OCI-LY3 (cell line): ENCODE measurements around the gene SMAD3.

Experiments
- H2AFZ ChIP-seq: fragments of 200-600, 300-600 bp; shearing (Covaris generic); 2 replicates; pipeline ENCODE4 v1.6.0; 2014; ENCODE audit warnings: antibody characterized with exemption, low read depth, low read length
- H3K27ac ChIP-seq: fragments of 200-600, 300-600 bp; sonication (generic); 2 replicates; pipeline ENCODE4 v1.5.1; 2014; ENCODE audit warnings: mild to moderate bottlenecking, low read length, moderate library complexity, mixed read lengths
- H3K27me3 ChIP-seq: fragments of 200-600, 300-600 bp; sonication (generic); 2 replicates; pipeline ENCODE4 v1.6.1; 2014; ENCODE audit warnings: low read depth, low read length, mixed read lengths
- H3K36me3 ChIP-seq: fragments of 200-600, 300-600 bp; sonication (generic); replicated peaks from 2 replicates; pipeline ENCODE3; 2014; ENCODE audit warnings: low read depth, low read length, mixed read lengths
- H3K4me1 ChIP-seq: fragments of 300-600, 200-600 bp; sonication (generic); 2 replicates; pipeline ENCODE4 v1.6.1; 2014; ENCODE audit warnings: low read length, mixed read lengths
- H3K4me2 ChIP-seq: fragments of 200-600, 300-600 bp; sonication (generic); 2 replicates; pipeline ENCODE4 v1.6.1; 2014; ENCODE audit warnings: low read length, mixed read lengths
- H3K4me3 ChIP-seq: fragments of 300-600, 200-600 bp; sonication (generic); 2 replicates; pipeline ENCODE4 v1.5.1; 2014; ENCODE audit warnings: antibody characterized with exemption, mild to moderate bottlenecking, low read length, moderate library complexity
- H3K79me2 ChIP-seq: fragments of 300-600, 200-600 bp; shearing (Covaris generic); 2 replicates; pipeline ENCODE4 v1.6.1; 2014; ENCODE audit warnings: mild to moderate bottlenecking, low read length, mixed read lengths
- H3K9ac ChIP-seq: fragments of 300-600, 200-600 bp; shearing (Covaris generic); 2 replicates; pipeline ENCODE4 v1.6.0; 2014; ENCODE audit warnings: mild to moderate bottlenecking, low read length, moderate library complexity
- H3K9me3 ChIP-seq: fragments of 200-600, 300-600 bp; shearing (Covaris generic); 2 replicates; pipeline ENCODE4 v1.6.1; 2014; ENCODE audit warnings: low read length, mixed read lengths; ENCODE audit not compliant: insufficient read depth
- H4K20me1 ChIP-seq: fragments of 200-600, 300-600 bp; sonication (generic); 2 replicates; pipeline ENCODE4 v1.6.1; 2016; ENCODE audit warnings: low read length, mixed read lengths; ENCODE audit not compliant: insufficient read depth
- CTCF ChIP-seq: fragments of 200-600, 300-600 bp; sonication (generic); IDR thresholded peaks from 2 replicates; pipeline ENCODE4 v1.5.1; 2014; ENCODE audit warnings: antibody characterized with exemption, low read length, low read depth
- EZH2phosphoT487 ChIP-seq: fragments of 200-600 bp; shearing (Covaris generic); IDR thresholded peaks from 2 replicates; pipeline ENCODE4 v1.6.1; 2018; ENCODE audit warnings: antibody characterized with exemption, mixed run types, low read depth

Gene SMAD3

GRCh38 chr15:67062369-67062985, 2.9 kb upstream of the SMAD3 start:
- no peaks in the 10 kb centered on the region for H3K9me3 ChIP-seq
- H3K9ac ChIP-seq: no peak overlapping the region
- H2AFZ ChIP-seq: no peak overlapping the region
- no peak overlapping the region for H3K4me2 ChIP-seq
- peaks cover 49% of the 10 kb centered on the region for H3K27me3 ChIP-seq
- peaks cover 14% of the 10 kb centered on the region for H3K79me2 ChIP-seq
- no peak overlapping the region for H3K4me3 ChIP-seq
- no peak for TF ChIP-seq EZH2phosphoT487
- TF ChIP-seq CTCF: no peak
- H3K4me1 ChIP-seq: peaks cover 17% of the 10 kb centered on the region
- no peaks in the 10 kb centered on the region for H3K36me3 ChIP-seq
- H4K20me1 ChIP-seq: peaks cover 6% of the 10 kb centered on the region
- no peak overlapping the region for H3K27ac ChIP-seq

DNA sequence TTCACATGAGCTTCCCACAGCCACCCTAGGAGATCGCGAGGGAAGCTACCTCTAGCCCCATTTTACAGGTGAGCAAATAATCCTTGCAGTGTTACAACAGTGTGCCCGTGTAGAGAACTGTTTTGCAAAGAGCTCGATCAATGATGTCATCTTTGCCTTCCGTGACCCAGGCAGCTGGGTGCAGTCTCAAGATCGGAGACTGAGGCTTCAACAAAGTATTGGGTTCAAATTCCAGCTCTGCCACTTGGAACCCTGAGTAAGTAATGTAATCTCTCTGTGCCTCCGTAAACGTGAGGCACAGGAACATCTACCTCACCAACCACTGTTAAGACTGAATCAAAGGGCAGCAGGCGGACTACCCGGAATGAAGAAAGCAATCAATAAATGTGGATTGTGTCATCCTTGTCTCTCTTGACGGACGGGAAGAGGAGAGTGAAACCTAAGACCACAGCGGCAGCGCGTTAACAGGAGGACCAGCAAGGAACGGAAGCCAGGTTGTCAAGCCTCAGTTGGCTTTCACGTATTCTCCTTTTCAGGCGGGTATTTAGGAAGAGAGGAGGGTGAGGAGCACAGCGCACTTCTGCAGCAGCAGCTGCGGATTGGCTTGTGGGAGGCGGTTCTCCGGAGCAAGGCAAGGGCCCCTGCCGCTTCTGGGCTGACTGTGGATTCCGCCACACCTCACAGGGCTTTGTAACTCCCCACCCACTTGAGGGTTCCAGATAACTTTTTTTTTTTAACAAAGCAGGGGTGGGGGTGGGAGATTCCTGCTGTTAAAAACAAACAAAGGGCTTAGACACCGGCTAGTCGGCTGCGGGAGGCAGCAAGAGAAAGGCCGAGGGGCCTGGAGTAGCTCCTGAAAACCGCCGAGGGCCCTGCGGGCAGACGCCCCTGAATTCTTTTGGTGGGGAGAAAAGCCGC, 1.5 kb upstream of the SMAD3 start:
- Histone ChIP-seq H3K4me3 (no peak overlapping the region), H3K27ac (no peak overlapping the region), H3K4me1 (peaks cover 26% of the 10 kb centered on the region)

GRCh38 chr15:67064607-67065530, 533 bp upstream of the SMAD3 start:
- Histone ChIP-seq H3K4me3 (peak overlapping the region; percentile 97), H3K4me2 (peak overlapping the region; percentile 100), H3K9ac (peak overlapping the region; percentile 96), H3K4me1 (peaks cover 26% of the 10 kb centered on the region), H4K20me1 (peaks cover 27% of the 10 kb centered on the region), H3K9me3 (no peaks in the 10 kb centered on the region), H3K27me3 (peaks cover 39% of the 10 kb centered on the region), H2AFZ (peak overlapping the region; percentile 78), H3K79me2 (peaks cover 34% of the 10 kb centered on the region), H3K27ac (peak overlapping the region; percentile 10; the same call in 1 of the 2 replicates), H3K36me3 (no peaks in the 10 kb centered on the region)
- peak; percentile 23; the same call in 1 of the 2 replicates for TF ChIP-seq CTCF
- no peak for TF ChIP-seq EZH2phosphoT487

More for the DNA sequence above, 1.5 kb upstream of the SMAD3 start:
- no peak for TF ChIP-seq EZH2phosphoT487
- TF ChIP-seq CTCF: no peak
- peaks cover 21% of the 10 kb centered on the region for H4K20me1 ChIP-seq
- H3K9ac ChIP-seq: no peak overlapping the region
- H3K27me3 ChIP-seq: peaks cover 47% of the 10 kb centered on the region
- no peaks in the 10 kb centered on the region for H3K36me3 ChIP-seq
- H2AFZ ChIP-seq: no peak overlapping the region
- H3K4me2 ChIP-seq: no peak overlapping the region
- H3K9me3 ChIP-seq: no peaks in the 10 kb centered on the region
- H3K79me2 ChIP-seq: peaks cover 28% of the 10 kb centered on the region
